H9 (cell line): ENCODE results near the gene KIF7. TPM values are rescaled to one million over a fixed set of nuclear protein-coding genes. Genes with fewer than 3 reads are reported as not detected.

Experiments
- DNase-seq: peaks from one replicate; pipeline ENCODE4 v3.0.0-alpha.2; 2017
- H2AFZ ChIP-seq: one replicate; pipeline ENCODE4 v1.6.1; 2013; ENCODE audit warnings: mild to moderate bottlenecking, low read length, control low read depth, moderate library complexity
- H2AK5ac ChIP-seq: 2 replicates; pipeline ENCODE4 v1.6.1; 2013; ENCODE audit warnings: low read length, control low read depth, mixed read lengths; ENCODE audit not compliant: insufficient read length
- H2BK120ac ChIP-seq: one replicate; pipeline ENCODE4 v1.6.1; 2013; ENCODE audit warnings: low read depth, mild to moderate bottlenecking, low read length, control low read depth, inconsistent platforms; ENCODE audit not compliant: poor library complexity, severe bottlenecking
- H2BK12ac ChIP-seq: 2 replicates; pipeline ENCODE4 v1.6.1; 2013; ENCODE audit warnings: low read length, control low read depth, mixed read lengths, low read depth; ENCODE audit not compliant: insufficient read length
- H2BK15ac ChIP-seq: 2 replicates; pipeline ENCODE4 v1.6.1; 2013; ENCODE audit warnings: low read depth, low read length, control low read depth
- H2BK20ac ChIP-seq: one replicate; pipeline ENCODE4 v1.6.1; 2013; ENCODE audit warnings: low read depth, mild to moderate bottlenecking, low read length, control low read depth, inconsistent platforms; ENCODE audit not compliant: poor library complexity, severe bottlenecking
- H2BK5ac ChIP-seq: 2 replicates; pipeline ENCODE4 v1.6.1; 2013; ENCODE audit warnings: low read length, control low read depth, mixed read lengths; ENCODE audit not compliant: insufficient read length
- H3K14ac ChIP-seq: 2 replicates; pipeline ENCODE4 v1.6.1; 2013; ENCODE audit warnings: low read length, control low read depth; ENCODE audit not compliant: insufficient read depth
- H3K18ac ChIP-seq: 2 replicates; pipeline ENCODE4 v1.6.1; 2013; ENCODE audit warnings: low read depth, mild to moderate bottlenecking, mixed read lengths, low read length, control low read depth; ENCODE audit not compliant: insufficient read length
- H3K23ac ChIP-seq: 2 replicates; pipeline ENCODE4 v1.6.1; 2013; ENCODE audit warnings: low read length, control low read depth, mixed read lengths, low read depth; ENCODE audit not compliant: insufficient read length
- H3K23me2 ChIP-seq: 2 replicates; pipeline ENCODE4 v1.6.1; 2013; ENCODE audit warnings: low read depth, mild to moderate bottlenecking, mixed read lengths, low read length, control low read depth; ENCODE audit not compliant: insufficient read length, poor library complexity, severe bottlenecking
- H3K27ac ChIP-seq: 2 replicates; pipeline ENCODE4 v1.5.1; 2013; ENCODE audit warnings: low read length, control low read depth, mixed read lengths, low read depth; ENCODE audit not compliant: insufficient read length
- H3K27me3 ChIP-seq: 2 replicates; pipeline ENCODE4 v1.6.1; 2013; ENCODE audit warnings: low read length, control low read depth, inconsistent platforms; ENCODE audit not compliant: insufficient read depth
- H3K4ac ChIP-seq: 2 replicates; pipeline ENCODE4 v1.6.1; 2013; ENCODE audit warnings: low read depth, mild to moderate bottlenecking, control low read depth, inconsistent platforms, low read length, moderate library complexity
- H3K4me1 ChIP-seq: 2 replicates; pipeline ENCODE4 v1.6.1; 2013; ENCODE audit warnings: low read length, control low read depth, inconsistent platforms; ENCODE audit not compliant: insufficient read depth
- H3K4me2 ChIP-seq: 2 replicates; pipeline ENCODE4 v1.6.1; 2013; ENCODE audit warnings: low read length, control low read depth, mixed read lengths; ENCODE audit not compliant: insufficient read length, insufficient read depth
- H3K56ac ChIP-seq: 2 replicates; pipeline ENCODE4 v1.6.1; 2013; ENCODE audit warnings: low read depth, mild to moderate bottlenecking, mixed read lengths, low read length, control low read depth; ENCODE audit not compliant: insufficient read length
- H3K79me1 ChIP-seq: 2 replicates; pipeline ENCODE4 v1.6.1; 2013; ENCODE audit warnings: low read depth, mild to moderate bottlenecking, moderate library complexity, low read length, control low read depth, inconsistent platforms; ENCODE audit not compliant: insufficient read depth, poor library complexity, severe bottlenecking
- H3K79me2 ChIP-seq: 2 replicates; pipeline ENCODE4 v1.6.1; 2013; ENCODE audit warnings: low read length, control low read depth, inconsistent platforms; ENCODE audit not compliant: insufficient read depth
- H3K9ac ChIP-seq: 2 replicates; pipeline ENCODE4 v1.6.1; 2013; ENCODE audit warnings: low read length, control low read depth, mixed read lengths; ENCODE audit not compliant: insufficient read length; ENCODE audit errors: extremely low read depth
- H3K9me3 ChIP-seq: one replicate; pipeline ENCODE4 v1.6.1; 2013; ENCODE audit warnings: low read depth, low read length, inconsistent platforms; ENCODE audit not compliant: control insufficient read depth
- H3T11ph ChIP-seq: one replicate; pipeline ENCODE4 v1.6.1; 2013; ENCODE audit warnings: mild to moderate bottlenecking, low read length, control low read depth, inconsistent platforms
- H4K20me1 ChIP-seq: one replicate; pipeline ENCODE4 v1.6.1; 2013; ENCODE audit not compliant: control insufficient read depth, insufficient read length, insufficient read depth
- H4K5ac ChIP-seq: 2 replicates; pipeline ENCODE4 v1.6.1; 2013; ENCODE audit warnings: low read depth, mild to moderate bottlenecking, mixed read lengths, low read length, control low read depth; ENCODE audit not compliant: insufficient read length
- H4K8ac ChIP-seq: replicated peaks from 2 replicates; pipeline ENCODE4 v1.6.1; 2013; ENCODE audit warnings: low read length, control low read depth, mixed read lengths, low read depth; ENCODE audit not compliant: insufficient read length
- H4K91ac ChIP-seq: 2 replicates; pipeline ENCODE4 v1.6.1; 2013; ENCODE audit warnings: low read depth, mild to moderate bottlenecking, moderate library complexity, mixed read lengths, low read length, control low read depth; ENCODE audit not compliant: insufficient read length
- H3K27ac Mint-ChIP-seq, 3 experiments: 2 replicates in 2 of 3; 3 replicates in 1 of 3; pipeline ENCODE4 v1.8.0; 2020 to 2021; ENCODE audit warnings: mixed read lengths in 3 of 3, mild to moderate bottlenecking in 1 of 3, moderate library complexity in 1 of 3
- H3K27me3 Mint-ChIP-seq: 2 replicates; pipeline ENCODE4 v1.8.0; 2021; ENCODE audit warnings: low read depth, mild to moderate bottlenecking, moderate library complexity, mixed read lengths
- H3K36me3 Mint-ChIP-seq, 3 experiments: 2 replicates in 2 of 3; 3 replicates in 1 of 3; pipeline ENCODE4 v1.8.0; 2020 to 2021; ENCODE audit warnings: low read depth in 3 of 3, mixed read lengths in 3 of 3; ENCODE audit not compliant: insufficient read depth in 1 of 3
- H3K4me1 Mint-ChIP-seq, 2 experiments: 2 replicates each; pipeline ENCODE4 v1.8.0; 2020; ENCODE audit warnings: mixed read lengths in 2 of 2
- H3K4me3 Mint-ChIP-seq, 2 experiments: 2 replicates in 1 of 2; 3 replicates in 1 of 2; pipeline ENCODE4 v1.8.0; 2020 to 2021; ENCODE audit warnings: mild to moderate bottlenecking in 2 of 2, mixed read lengths in 2 of 2, moderate library complexity in 1 of 2
- H3K9me3 Mint-ChIP-seq, 2 experiments: 2 replicates in 1 of 2; 3 replicates in 1 of 2; pipeline ENCODE4 v1.8.0; 2020; ENCODE audit warnings: mild to moderate bottlenecking in 2 of 2, mixed read lengths in 2 of 2, moderate library complexity in 1 of 2
- CTCF ChIP-seq: fragments of 200-600 bp; sonication (generic); conservative IDR thresholded peaks from 3 replicates; pipeline ENCODE4 v1.8.0; 2021; ENCODE audit warnings: antibody characterized with exemption, mild to moderate bottlenecking
- WGBS: extraction: QIAGEN DNeasy Blood & Tissue Kit; methylation state at CpG from one replicate; pipeline ENCODE4 v1.1.7; 2013; ENCODE audit warnings: missing lambda C conversion rate, low lambda C conversion rate, mixed read lengths; ENCODE audit not compliant: insufficient read length; ENCODE audit errors: extremely low coverage; 5-methylcytosine and 5-hydroxymethylcytosine counted together
- total RNA-seq: library from RNA; stranded (reverse); gene quantifications from 2 replicates; pipeline ENCODE4 v1.2.1, GENCODE V29; 2021

The KIF7 gene
- total RNA-seq, 1 experiment from 2014 or later, result 22.0 TPM

- H3K4me3 Mint-ChIP-seq, result peak overlapping the region; percentile 44 to 72; a peak in 4 of 5 replicates
- Histone ChIP-seq H2BK12ac (no peak overlapping the region), H3K14ac (no peak overlapping the region), H3K79me2 (no peaks in the 10 kb centered on the region; the same call in 1 of the 2 replicates), H3K23ac (no peak overlapping the region), H4K5ac (no peak overlapping the region), H3K27ac (no peak overlapping the region), H3K18ac (no peak overlapping the region), H2AK5ac (no peak overlapping the region), H4K8ac (no peak overlapping the region), H3K4me1 (no peaks in the 10 kb centered on the region), H3K23me2 (peaks cover 6% of the 10 kb centered on the region), H2BK5ac (no peak overlapping the region), H2BK20ac (no peak overlapping the region), H3K9ac (no peak overlapping the region), H3K4me2 (no peak overlapping the region), H3K79me1 (no peaks in the 10 kb centered on the region), H3K4ac (no peak overlapping the region), H2BK120ac (no peak overlapping the region), H3K27me3 (no peaks in the 10 kb centered on the region), H4K91ac (no peak overlapping the region), H2AFZ (no peak overlapping the region), H4K20me1 (no peaks in the 10 kb centered on the region), H3K56ac (no peak overlapping the region), H3T11ph (no peak overlapping the region), H3K9me3 (no peaks in the 10 kb centered on the region), H2BK15ac (no peak overlapping the region)
- no peaks in the 10 kb centered on the region for H3K9me3 Mint-ChIP-seq
- peaks cover 12% of the 10 kb centered on the region for H3K27me3 Mint-ChIP-seq
- no peak for TF ChIP-seq CTCF
- DNase-seq, result no peak
- H3K27ac Mint-ChIP-seq, result no peak overlapping the region
- peaks cover 6 to 12% of the 10 kb centered on the region in 2 experiments for H3K4me1 Mint-ChIP-seq
- H3K36me3 Mint-ChIP-seq, result peaks cover 11 to 27% (median 19%) of the 10 kb centered on the region in 3 experiments
- WGBS, result no CpG with 5 or more reads among the region's 2 CpGs
Measured at GRCh38 chr15:89653578-89653977, 1.7 kb downstream of the KIF7 start.
